ENCODE results near the gene RAMP3. TPM values are rescaled to one million over a fixed set of nuclear protein-coding genes. Genes with fewer than 3 reads are reported as not detected.

RAMP3 gene
- total and polyA plus RNA-seq, 2 donors (not counting 1 experiment from before 2014, with no cell fraction given): not detected

DNA sequence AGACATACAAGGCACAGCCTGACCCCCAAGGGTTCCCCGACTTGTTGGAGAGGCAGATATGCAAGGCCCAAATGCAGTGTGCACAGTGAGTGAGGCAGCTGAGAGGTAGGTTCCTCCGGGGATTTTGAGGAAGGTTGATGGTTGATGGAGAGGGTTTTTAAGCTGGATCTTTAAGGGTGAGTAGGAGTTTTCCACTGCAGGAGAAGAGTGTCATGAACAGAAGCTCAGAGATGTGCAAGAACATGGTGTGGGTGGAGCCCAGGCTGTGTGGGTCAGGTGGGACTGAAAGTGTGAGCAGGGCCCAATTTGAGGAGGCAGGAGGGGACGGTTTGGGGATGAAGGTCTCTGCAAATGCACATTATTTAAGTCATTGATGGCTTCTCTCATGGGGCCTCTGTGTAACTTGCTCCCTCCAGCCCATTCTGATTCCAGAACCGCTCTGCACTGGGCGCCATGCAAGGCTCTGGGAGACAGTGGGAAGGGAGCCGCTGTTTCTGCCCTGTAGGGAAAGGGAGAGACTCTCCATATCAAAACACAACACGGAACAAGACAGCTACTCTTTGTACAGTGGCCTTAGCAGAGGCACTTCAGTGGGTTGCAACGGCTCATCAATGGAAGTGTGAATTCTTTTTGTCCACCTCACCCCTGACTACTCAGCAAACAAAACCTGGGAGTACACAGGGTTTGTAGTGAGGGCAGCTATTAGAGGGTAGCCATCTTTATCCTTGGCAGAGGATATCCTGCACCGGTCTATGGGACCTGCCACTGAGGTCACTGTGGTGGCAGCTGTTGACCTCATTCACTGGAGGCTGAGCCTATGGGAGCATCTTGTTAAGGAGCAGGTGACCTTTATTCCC lies 29.7 kb downstream of the RAMP3 start:
- H4K20me1 ChIP-seq (ENCODE audit: control insufficient read depth, insufficient read depth, low read length, poor library complexity, severe bottlenecking): no peaks in the 10 kb centered on the region
- ChIA-PET POLR2A (no interaction called here), CTCF (no interaction called here)
- Mint-ChIP-seq H3K27me3 (peaks cover 21% of the 10 kb centered on the region), H3K27ac (no peak overlapping the region), H3K4me1 (no peaks in the 10 kb centered on the region), H3K9me3 (ENCODE audit: insufficient read depth) (no peaks in the 10 kb centered on the region), H3K4me3 (no peak overlapping the region)
- no peak overlapping the region for H3K9ac ChIP-seq (ENCODE audit: low read length)
- TF ChIP-seq EZH2 (IDR thresholded peaks at IDR 0.05; ENCODE audit: borderline replicate concordance, insufficient read depth, low read depth, low read length, poor library complexity, severe bottlenecking): no peak
- TF ChIP-seq, protein P1, sequence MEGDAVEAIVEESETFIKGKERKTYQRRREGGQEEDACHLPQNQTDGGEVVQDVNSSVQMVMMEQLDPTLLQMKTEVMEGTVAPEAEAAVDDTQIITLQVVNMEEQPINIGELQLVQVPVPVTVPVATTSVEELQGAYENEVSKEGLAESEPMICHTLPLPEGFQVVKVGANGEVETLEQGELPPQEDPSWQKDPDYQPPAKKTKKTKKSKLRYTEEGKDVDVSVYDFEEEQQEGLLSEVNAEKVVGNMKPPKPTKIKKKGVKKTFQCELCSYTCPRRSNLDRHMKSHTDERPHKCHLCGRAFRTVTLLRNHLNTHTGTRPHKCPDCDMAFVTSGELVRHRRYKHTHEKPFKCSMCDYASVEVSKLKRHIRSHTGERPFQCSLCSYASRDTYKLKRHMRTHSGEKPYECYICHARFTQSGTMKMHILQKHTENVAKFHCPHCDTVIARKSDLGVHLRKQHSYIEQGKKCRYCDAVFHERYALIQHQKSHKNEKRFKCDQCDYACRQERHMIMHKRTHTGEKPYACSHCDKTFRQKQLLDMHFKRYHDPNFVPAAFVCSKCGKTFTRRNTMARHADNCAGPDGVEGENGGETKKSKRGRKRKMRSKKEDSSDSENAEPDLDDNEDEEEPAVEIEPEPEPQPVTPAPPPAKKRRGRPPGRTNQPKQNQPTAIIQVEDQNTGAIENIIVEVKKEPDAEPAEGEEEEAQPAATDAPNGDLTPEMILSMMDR (IDR thresholded peaks at IDR 0.05): no peak
- H3K36me3 ChIP-seq (replicated peaks in 1 of 2; ENCODE audit: control extremely low read depth in 1 of 2, control insufficient read depth in 1 of 2, extremely low read depth in 1 of 2, insufficient read depth in 2 of 2, low read length in 1 of 2): no peaks in the 10 kb centered on the region
- no peaks in the 10 kb centered on the region for H3K79me2 ChIP-seq (ENCODE audit: control insufficient read depth, insufficient read depth, low read length)
- H3K4me1 ChIP-seq (ENCODE audit: control insufficient read depth in 2 of 2, insufficient read depth in 2 of 2, low read length in 2 of 2): no peaks in the 10 kb centered on the region
- H3K9me3 ChIP-seq (ENCODE audit: control extremely low read depth in 1 of 3, control insufficient read depth in 2 of 3, insufficient read depth in 1 of 3, low read length in 2 of 3): no peaks in the 10 kb centered on the region
- 87% methylated on average over 4 of the region's 9 CpGs for WGBS (ENCODE audit: insufficient coverage)
- H3K27ac ChIP-seq (ENCODE audit: low read length in 2 of 2): no peak overlapping the region
- H3K27me3 ChIP-seq (replicated peaks in 1 of 4; ENCODE audit: control extremely low read depth in 1 of 4, control insufficient read depth in 3 of 4, insufficient read depth in 4 of 4, low read length in 3 of 4): no peaks in the 10 kb centered on the region
- no peak overlapping the region for H3K4me3 ChIP-seq (ENCODE audit: control extremely low read depth in 1 of 5, extremely low read depth in 1 of 5, insufficient read depth in 1 of 5, low read depth in 2 of 5, low read length in 4 of 5)
- no peak overlapping the region for H2AFZ ChIP-seq (ENCODE audit: insufficient read depth, low read depth, low read length, poor library complexity, severe bottlenecking)
- DNase-seq (no peak), ATAC-seq (ENCODE audit: low read depth) (no peak)
- no peak overlapping the region for H3K4me2 ChIP-seq (replicated peaks; ENCODE audit: low read depth, low read length, poor library complexity, severe bottlenecking)
- intact Hi-C loops (cut with micrococcal nuclease): no loop called here

DNA sequence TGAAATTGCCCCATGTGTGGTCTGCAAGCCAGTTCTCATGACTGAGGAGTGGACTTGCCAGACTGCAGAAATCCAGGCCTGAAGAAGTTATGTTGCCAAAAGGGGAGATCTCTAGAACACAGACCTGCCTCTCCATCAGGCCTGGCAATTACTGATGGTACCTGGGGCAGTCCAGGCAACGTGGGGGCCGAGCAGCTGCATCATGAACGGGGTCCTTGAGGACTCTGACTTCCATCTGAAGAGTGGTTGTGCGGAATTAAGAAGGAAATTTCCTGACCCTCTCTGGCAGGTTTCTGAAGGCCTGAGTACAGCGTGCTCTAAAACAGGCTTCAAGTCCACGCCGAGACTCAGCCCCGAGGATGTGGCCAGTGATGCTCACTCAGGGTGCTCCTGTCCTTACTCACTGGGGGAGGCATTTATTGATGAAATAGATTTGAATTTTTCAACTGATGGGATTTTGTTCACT lies 30.4 kb downstream of the RAMP3 start:
- no peak overlapping the region for H3K4me2 ChIP-seq (replicated peaks; ENCODE audit: low read depth, low read length, poor library complexity, severe bottlenecking)
- WGBS (ENCODE audit: insufficient coverage): 96% methylated on average over 7 of the region's 8 CpGs
- no peaks in the 10 kb centered on the region for H3K36me3 ChIP-seq (replicated peaks in 1 of 2; ENCODE audit: control extremely low read depth in 1 of 2, control insufficient read depth in 1 of 2, extremely low read depth in 1 of 2, insufficient read depth in 2 of 2, low read length in 1 of 2)
- H3K4me1 ChIP-seq (ENCODE audit: control insufficient read depth in 2 of 2, insufficient read depth in 2 of 2, low read length in 2 of 2): no peaks in the 10 kb centered on the region
- POLR2A ChIA-PET: no interaction called here
- H3K27me3 Mint-ChIP-seq: peaks cover 28% of the 10 kb centered on the region
- no peak overlapping the region for H3K27ac Mint-ChIP-seq
- no peak overlapping the region for H2AFZ ChIP-seq (ENCODE audit: insufficient read depth, low read depth, low read length, poor library complexity, severe bottlenecking)
- H3K9me3 Mint-ChIP-seq (ENCODE audit: insufficient read depth): no peaks in the 10 kb centered on the region
- intact Hi-C loops (cut with micrococcal nuclease): no loop called here
- CTCF ChIA-PET: no interaction called here
- no peak for ATAC-seq (ENCODE audit: low read depth)
- no peaks in the 10 kb centered on the region for H3K9me3 ChIP-seq (ENCODE audit: control extremely low read depth in 1 of 3, control insufficient read depth in 2 of 3, insufficient read depth in 1 of 3, low read length in 2 of 3)
- no peaks in the 10 kb centered on the region for H3K79me2 ChIP-seq (ENCODE audit: control insufficient read depth, insufficient read depth, low read length)
- no peak for DNase-seq
- H3K4me3 Mint-ChIP-seq: no peak overlapping the region
- H3K27ac ChIP-seq (ENCODE audit: low read length in 2 of 2): no peak overlapping the region
- TF ChIP-seq, protein P1 (IDR thresholded peaks at IDR 0.05): no peak
- TF ChIP-seq EZH2 (IDR thresholded peaks at IDR 0.05; ENCODE audit: borderline replicate concordance, insufficient read depth, low read depth, low read length, poor library complexity, severe bottlenecking): no peak
- no peak overlapping the region for H3K9ac ChIP-seq (ENCODE audit: low read length)
- no peaks in the 10 kb centered on the region for H3K27me3 ChIP-seq (replicated peaks in 1 of 4; ENCODE audit: control extremely low read depth in 1 of 4, control insufficient read depth in 3 of 4, insufficient read depth in 4 of 4, low read length in 3 of 4)
- H3K4me1 Mint-ChIP-seq: no peaks in the 10 kb centered on the region
- no peaks in the 10 kb centered on the region for H4K20me1 ChIP-seq (ENCODE audit: control insufficient read depth, insufficient read depth, low read length, poor library complexity, severe bottlenecking)
- H3K4me3 ChIP-seq (ENCODE audit: control extremely low read depth in 1 of 5, extremely low read depth in 1 of 5, insufficient read depth in 1 of 5, low read depth in 2 of 5, low read length in 4 of 5): no peak overlapping the region

All from B cell (primary cell).